ENCODE results near the gene SPDEF. TPM values are rescaled to one million over a fixed set of nuclear protein-coding genes. Genes with fewer than 3 reads are reported as not detected.

SPDEF gene
- total and polyA plus RNA-seq, 2 of the 13 experiments (the other 11 are each of a cell fraction or from before 2014, with no cell fraction given) = not detected

- ATAC-seq = no peak
- Histone ChIP-seq H3K27me3 (ENCODE audit: control insufficient read depth in 1 of 2, insufficient read depth in 2 of 2, low read length in 2 of 2) (peaks cover 19 to 67% of the 10 kb centered on the region in 2 experiments), H3K4me1 (ENCODE audit: insufficient read depth, low read length) (no peaks in the 10 kb centered on the region), H3K9me3 (ENCODE audit: low read length) (no peaks in the 10 kb centered on the region), H2AFZ (ENCODE audit: low read length) (no peak overlapping the region), H3K36me3 (replicated peaks in 1 of 2; ENCODE audit: control insufficient read depth in 1 of 2, insufficient read depth in 2 of 2, low read length in 2 of 2) (no peaks in the 10 kb centered on the region), H3K9ac (ENCODE audit: insufficient read depth, low read depth, low read length) (no peak overlapping the region), H3K4me3 (replicated peaks in 1 of 3; ENCODE audit: insufficient read depth in 1 of 3, low read depth in 2 of 3, low read length in 3 of 3) (no peak overlapping the region), H3K79me2 (ENCODE audit: insufficient read depth, low read length) (no peaks in the 10 kb centered on the region), H4K20me1 (ENCODE audit: insufficient read depth, low read length) (no peaks in the 10 kb centered on the region), H3K4me2 (ENCODE audit: low read depth, low read length) (no peak overlapping the region), H3K27ac (ENCODE audit: extremely low read length, insufficient read depth, low read length) (no peak overlapping the region)
- DNase-seq (ENCODE audit: low spot score) = no peak
- in situ Hi-C loops (cut with HindIII; ENCODE audit: extremely low pct_ligation_motif_present, low pct_unique_long_range_greater_than_20kb) = no loop called here
- ChIA-PET POLR2A (no interaction called here), CTCF (ENCODE audit: low intra/inter-chr PET ratio, low total read pairs) (no interaction called here)
- BruUV-seq (replicated peaks) = no TSS peak
- FAIRE-seq = no peak
- intact Hi-C loops (cut with micrococcal nuclease; ENCODE audit: unreplicated experiment) = no loop called here
- 53% methylated on average over 18 of the region's 19 CpGs for WGBS (ENCODE audit: low lambda C conversion rate)
- TF ChIP-seq ZNF543 (CRISPR knock-in tag; IDR thresholded peaks at IDR 0.05) (no peak), RAD21 (CRISPR knock-in tag; IDR thresholded peaks at IDR 0.05) (no peak), ZNF280B (CRISPR knock-in tag; IDR thresholded peaks at IDR 0.05; ENCODE audit: borderline replicate concordance) (no peak), ZNF746 (CRISPR knock-in tag; IDR thresholded peaks at IDR 0.05) (no peak), POLR2A (IDR thresholded peaks at IDR 0.05; ENCODE audit: insufficient read depth in 1 of 2, low read depth in 2 of 2, low read length in 2 of 2) (no peak), KIAA2018 (CRISPR knock-in tag; IDR thresholded peaks at IDR 0.05; ENCODE audit: borderline replicate concordance) (no peak), NFE2L2 (IDR thresholded peaks at IDR 0.05; ENCODE audit: low read length) (no peak), ATF7 (IDR thresholded peaks at IDR 0.05) (no peak), ATF7 (CRISPR knock-in tag; IDR thresholded peaks at IDR 0.05) (no peak), ZNF7 (CRISPR knock-in tag; IDR thresholded peaks at IDR 0.05) (no peak), HOMEZ (CRISPR knock-in tag; IDR thresholded peaks at IDR 0.05; ENCODE audit: low read depth) (no peak), EZH2 (conservative IDR thresholded peaks at IDR 0.05; ENCODE audit: low read depth, low read length) (no peak), ZMAT5 (CRISPR knock-in tag; IDR thresholded peaks at IDR 0.05; ENCODE audit: borderline replicate concordance, low read depth) (no peak)
Observed at GRCh38 chr6:34537922-34538550, 18.1 kb downstream of the SPDEF start.

Measured in HepG2 (cell line).